ENCODE results near the gene RASA2.

- TF ChIP-seq YY1 (IDR thresholded peaks at IDR 0.05; ENCODE audit: borderline replicate concordance in 1 of 3, control insufficient read depth in 1 of 3, extremely low read depth in 1 of 3, insufficient read depth in 3 of 3, insufficient read length in 1 of 3, insufficient replicate concordance in 2 of 3, low read depth in 1 of 3, low read length in 2 of 3) (no peak), POLR2AphosphoS5 (IDR thresholded peaks at IDR 0.05; ENCODE audit: control insufficient read depth, insufficient read depth, low read depth, low read length) (no peak), EP300 (IDR thresholded peaks at IDR 0.05; ENCODE audit: low read length) (no peak), MAX (CRISPR knock-in tag; IDR thresholded peaks at IDR 0.05) (no peak), CTCF (IDR thresholded peaks at IDR 0.05 in 2 of 3, conservative IDR thresholded peaks at IDR 0.05 in 1 of 3; ENCODE audit: insufficient read depth in 2 of 3, low read depth in 1 of 3, low read length in 3 of 3) (no peak), EZH2 (IDR thresholded peaks at IDR 0.05; ENCODE audit: borderline replicate concordance, low read depth, low read length) (no peak), TRIM24 (IDR thresholded peaks at IDR 0.05) (no peak), POLR2A (conservative IDR thresholded peaks at IDR 0.05) (no peak), RAD21 (CRISPR knock-in tag; conservative IDR thresholded peaks at IDR 0.05 in 1 of 2, IDR thresholded peaks at IDR 0.05 in 1 of 2) (no peak), SETDB1 (IDR thresholded peaks at IDR 0.05; ENCODE audit: low read length) (no peak), KDM1A (IDR thresholded peaks at IDR 0.05) (no peak), MTF1 (CRISPR knock-in tag; IDR thresholded peaks at IDR 0.05; ENCODE audit: borderline replicate concordance) (no peak), USF1 (CRISPR knock-in tag; IDR thresholded peaks at IDR 0.05) (no peak)
Observed at GRCh38 chr3:141529256-141529655, 42.4 kb downstream of the RASA2 start.

Data from K562 (cell line).